Astrocyte (in vitro differentiated cells and primary cell): Measurements from ENCODE around the gene FRYL. TPM values are rescaled to one million over a fixed set of nuclear protein-coding genes. Genes with fewer than 3 reads are reported as not detected.
"Not testable (repeated sequence)": the region's sequence is repeated elsewhere in the genome, so short reads cannot be mapped to it uniquely, and the experiment has no call there.

ENCODE experiments used
- DNase-seq: peaks from one replicate; pipeline ENCODE4 v3.0.0-alpha.2; 2010; ENCODE audit warnings: low read depth
- FAIRE-seq: peaks from 2 replicates; lab custom pipeline; 2011; peaks lifted over from hg19 to GRCh38; lab: Jason Lieb, UNC
- H2AFZ ChIP-seq: 2 replicates; pipeline ENCODE4 v1.6.0; 2012; ENCODE audit warnings: low read depth, low read length, inconsistent platforms
- H3K27ac ChIP-seq: 2 replicates; pipeline ENCODE4 v1.5.1; 2011; ENCODE audit warnings: low read depth, low read length, inconsistent platforms
- H3K27me3 ChIP-seq: 2 replicates; pipeline ENCODE4 v1.6.0; 2011; ENCODE audit warnings: low read length, inconsistent platforms; ENCODE audit not compliant: insufficient read depth
- H3K36me3 ChIP-seq: 2 replicates; pipeline ENCODE4 v1.5.1; 2011; ENCODE audit warnings: low read length, inconsistent platforms; ENCODE audit not compliant: insufficient read depth
- H3K4me1 ChIP-seq: 2 replicates; pipeline ENCODE4 v1.5.1; 2011; ENCODE audit warnings: low read length, inconsistent platforms; ENCODE audit not compliant: insufficient read depth
- H3K4me2 ChIP-seq: 2 replicates; pipeline ENCODE4 v1.6.0; 2012; ENCODE audit warnings: low read length, inconsistent platforms
- H3K4me3 ChIP-seq: 2 replicates; pipeline ENCODE4 v1.5.1; 2011; ENCODE audit warnings: low read depth, mild to moderate bottlenecking, low read length, inconsistent platforms; ENCODE audit not compliant: insufficient read depth
- H3K79me2 ChIP-seq: 2 replicates; pipeline ENCODE4 v1.6.0; 2012; ENCODE audit warnings: mild to moderate bottlenecking, low read length, inconsistent platforms; ENCODE audit not compliant: insufficient read depth
- H3K9ac ChIP-seq: 2 replicates; pipeline ENCODE4 v1.6.0; 2012; ENCODE audit warnings: mild to moderate bottlenecking, low read length, inconsistent platforms
- H3K9me3 ChIP-seq: 2 replicates; pipeline ENCODE4 v1.5.1; 2012; ENCODE audit warnings: low read depth, mild to moderate bottlenecking, low read length, inconsistent platforms; ENCODE audit not compliant: insufficient read depth
- H4K20me1 ChIP-seq: 2 replicates; pipeline ENCODE4 v1.6.0; 2012; ENCODE audit warnings: low read length, inconsistent platforms; ENCODE audit not compliant: insufficient read depth
- H3K27ac Mint-ChIP-seq: one replicate; pipeline ENCODE4 v1.8.0; 2021; ENCODE audit warnings: mild to moderate bottlenecking, mixed read lengths; ENCODE audit not compliant: unreplicated experiment
- H3K27me3 Mint-ChIP-seq: one replicate; pipeline ENCODE4 v1.8.0; 2021; ENCODE audit warnings: low read depth, mixed read lengths; ENCODE audit not compliant: unreplicated experiment
- H3K36me3 Mint-ChIP-seq: one replicate; pipeline ENCODE4 v1.8.0; 2021; ENCODE audit warnings: low read depth, mixed read lengths; ENCODE audit not compliant: unreplicated experiment
- H3K4me1 Mint-ChIP-seq: one replicate; pipeline ENCODE4 v1.8.0; 2021; ENCODE audit warnings: low read depth, mixed read lengths; ENCODE audit not compliant: unreplicated experiment
- H3K4me3 Mint-ChIP-seq: one replicate; pipeline ENCODE4 v1.8.0; 2021; ENCODE audit warnings: mild to moderate bottlenecking, moderate library complexity, mixed read lengths; ENCODE audit not compliant: unreplicated experiment
- H3K9me3 Mint-ChIP-seq: one replicate; pipeline ENCODE4 v1.8.0; 2021; ENCODE audit warnings: mild to moderate bottlenecking, mixed read lengths; ENCODE audit not compliant: unreplicated experiment
- EZH2 ChIP-seq: IDR thresholded peaks from 2 replicates; pipeline ENCODE4 v1.6.1; 2012; ENCODE audit warnings: mild to moderate bottlenecking, low read length, inconsistent platforms; ENCODE audit not compliant: insufficient read depth
- total RNA-seq: library from RNA; stranded (reverse); gene quantifications from 2 replicates; pipeline ENCODE4 v1.2.1, GENCODE V29; 2021
- TF ChIP-seq, protein P1 (sequence below): IDR thresholded peaks from 2 replicates; pipeline ENCODE4 v1.5.1; 2011; ENCODE audit warnings: low read depth, mild to moderate bottlenecking, inconsistent platforms, low read length, moderate library complexity; ENCODE audit not compliant: insufficient read depth

Gene FRYL
- total RNA-seq, 1 donor from 2014 or later: 70.0 TPM

DNA sequence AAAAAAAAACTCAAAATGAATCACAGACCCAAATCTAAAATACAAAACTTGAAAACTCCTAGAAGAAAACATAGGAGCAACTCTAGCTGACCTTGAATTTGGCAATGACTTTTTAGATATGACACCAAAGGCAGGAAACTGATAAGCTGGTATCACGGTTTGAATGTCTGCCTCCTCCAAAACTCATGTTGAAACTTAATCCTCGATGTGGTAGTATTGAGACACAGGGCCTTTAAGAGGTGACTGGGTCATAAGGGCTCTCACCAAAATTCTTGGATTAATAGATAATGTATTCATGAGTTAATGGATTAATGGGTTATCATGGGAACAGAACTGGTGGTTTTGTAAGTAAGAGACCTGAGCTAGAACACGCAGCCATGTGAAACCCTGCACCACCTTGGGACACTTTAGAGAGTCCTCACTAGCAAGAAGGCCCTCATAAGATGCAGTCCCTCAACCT is 40.5 kb downstream of the FRYL start:
- H3K27ac Mint-ChIP-seq: no peak overlapping the region
- no peaks in the 10 kb centered on the region for H3K27me3 Mint-ChIP-seq
- Histone ChIP-seq H3K9me3 (no peaks in the 10 kb centered on the region), H3K36me3 (no peaks in the 10 kb centered on the region), H3K9ac (no peak overlapping the region), H3K27ac (no peak overlapping the region), H3K4me1 (no peaks in the 10 kb centered on the region), H4K20me1 (peaks cover 71% of the 10 kb centered on the region), H3K27me3 (no peaks in the 10 kb centered on the region), H3K4me3 (no peak overlapping the region), H2AFZ (no peak overlapping the region), H3K79me2 (peaks cover 87% of the 10 kb centered on the region), H3K4me2 (no peak overlapping the region)
- no peaks in the 10 kb centered on the region for H3K36me3 Mint-ChIP-seq
- peaks cover 13% of the 10 kb centered on the region for H3K4me1 Mint-ChIP-seq
- DNase-seq (no peak), FAIRE-seq (no peak)
- H3K4me3 Mint-ChIP-seq: no peak overlapping the region
- H3K9me3 Mint-ChIP-seq: no peaks in the 10 kb centered on the region
- TF ChIP-seq EZH2: no peak
- TF ChIP-seq, protein P1, sequence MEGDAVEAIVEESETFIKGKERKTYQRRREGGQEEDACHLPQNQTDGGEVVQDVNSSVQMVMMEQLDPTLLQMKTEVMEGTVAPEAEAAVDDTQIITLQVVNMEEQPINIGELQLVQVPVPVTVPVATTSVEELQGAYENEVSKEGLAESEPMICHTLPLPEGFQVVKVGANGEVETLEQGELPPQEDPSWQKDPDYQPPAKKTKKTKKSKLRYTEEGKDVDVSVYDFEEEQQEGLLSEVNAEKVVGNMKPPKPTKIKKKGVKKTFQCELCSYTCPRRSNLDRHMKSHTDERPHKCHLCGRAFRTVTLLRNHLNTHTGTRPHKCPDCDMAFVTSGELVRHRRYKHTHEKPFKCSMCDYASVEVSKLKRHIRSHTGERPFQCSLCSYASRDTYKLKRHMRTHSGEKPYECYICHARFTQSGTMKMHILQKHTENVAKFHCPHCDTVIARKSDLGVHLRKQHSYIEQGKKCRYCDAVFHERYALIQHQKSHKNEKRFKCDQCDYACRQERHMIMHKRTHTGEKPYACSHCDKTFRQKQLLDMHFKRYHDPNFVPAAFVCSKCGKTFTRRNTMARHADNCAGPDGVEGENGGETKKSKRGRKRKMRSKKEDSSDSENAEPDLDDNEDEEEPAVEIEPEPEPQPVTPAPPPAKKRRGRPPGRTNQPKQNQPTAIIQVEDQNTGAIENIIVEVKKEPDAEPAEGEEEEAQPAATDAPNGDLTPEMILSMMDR: no peak

DNA sequence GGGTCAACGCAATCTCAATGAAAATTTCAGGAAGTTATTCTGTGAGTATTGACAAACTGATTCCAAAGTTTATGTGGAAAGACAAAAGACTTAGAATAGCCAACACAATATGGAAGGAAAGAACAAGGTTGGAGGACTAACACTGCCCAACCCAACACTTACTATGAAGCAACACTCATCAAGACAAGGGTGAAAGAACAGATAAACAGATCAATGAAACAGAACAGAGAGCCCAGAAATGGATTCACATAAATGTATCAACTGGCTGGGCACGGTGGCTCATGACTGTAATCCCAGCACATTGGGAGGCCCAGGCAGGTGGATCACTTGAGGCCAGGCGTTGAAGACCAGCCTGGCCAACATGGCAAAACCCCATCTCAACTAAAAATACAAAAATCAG is 41.2 kb downstream of the FRYL start:
- Histone ChIP-seq H3K36me3 (no peaks in the 10 kb centered on the region), H3K4me2 (no peak overlapping the region), H3K79me2 (peaks cover 85% of the 10 kb centered on the region), H3K27me3 (no peaks in the 10 kb centered on the region), H4K20me1 (peaks cover 73% of the 10 kb centered on the region), H3K4me3 (no peak overlapping the region), H3K9ac (no peak overlapping the region), H3K27ac (no peak overlapping the region), H2AFZ (no peak overlapping the region), H3K4me1 (no peaks in the 10 kb centered on the region), H3K9me3 (no peaks in the 10 kb centered on the region)
- H3K4me1 Mint-ChIP-seq: peaks cover 13% of the 10 kb centered on the region
- no peaks in the 10 kb centered on the region for H3K36me3 Mint-ChIP-seq
- no peaks in the 10 kb centered on the region for H3K9me3 Mint-ChIP-seq
- no peak for TF ChIP-seq EZH2
- TF ChIP-seq, protein P1: no peak
- H3K27me3 Mint-ChIP-seq: no peaks in the 10 kb centered on the region
- DNase-seq (no peak), FAIRE-seq (no peak)
- no peak overlapping the region for H3K4me3 Mint-ChIP-seq
- H3K27ac Mint-ChIP-seq: no peak overlapping the region

DNA sequence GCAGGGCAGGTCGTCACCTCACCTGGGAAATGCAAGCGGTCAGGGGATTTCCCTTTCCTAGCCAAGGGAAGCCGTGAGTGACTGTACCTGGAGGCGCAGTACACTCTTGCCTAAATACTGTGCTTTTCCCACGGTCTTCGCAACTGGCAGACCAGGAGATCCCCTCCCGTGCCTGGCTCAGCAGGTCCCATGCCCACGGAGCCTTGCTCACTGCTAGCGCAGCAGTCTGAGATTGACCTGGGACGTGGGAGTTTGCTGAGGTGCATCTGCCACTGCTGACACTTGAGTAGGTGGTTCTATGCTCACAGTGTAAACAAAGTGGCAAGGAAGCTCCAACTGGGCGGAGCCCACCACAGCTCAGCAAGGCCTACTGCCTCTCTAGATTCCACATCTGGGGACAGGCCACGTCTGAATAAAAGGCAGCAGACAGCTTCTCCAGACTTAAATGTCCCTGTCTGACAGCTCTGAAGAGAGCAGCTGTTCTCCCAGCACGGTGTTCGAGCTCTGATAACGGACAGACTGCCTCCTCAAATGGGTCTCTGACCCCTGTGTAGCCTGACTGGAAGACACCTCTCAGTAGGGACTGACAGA is 51.1 kb downstream of the FRYL start:
- not testable (repeated sequence) for H3K4me3 ChIP-seq, H3K9me3 Mint-ChIP-seq, H3K27me3 ChIP-seq, FAIRE-seq, H2AFZ ChIP-seq, DNase-seq, H3K27me3 Mint-ChIP-seq, H3K4me1 ChIP-seq, H3K9me3 ChIP-seq, H3K4me2 ChIP-seq, H3K9ac ChIP-seq, H3K27ac ChIP-seq, H3K4me3 Mint-ChIP-seq, H3K36me3 ChIP-seq, H3K27ac Mint-ChIP-seq
- Mint-ChIP-seq H3K36me3 (peaks cover 10% of the 10 kb centered on the region), H3K4me1 (peaks cover 41% of the 10 kb centered on the region)
- H3K79me2 ChIP-seq: peaks cover 93% of the 10 kb centered on the region
- H4K20me1 ChIP-seq: peaks cover 59% of the 10 kb centered on the region
